Heart left ventricle (tissue), 13 donors: ENCODE data around the gene RNF167.

Experiments
- CTCF ChIP-seq, 12 donors: fragments of 200-600 bp; sonication (generic) in 4 of 12; IDR thresholded peaks; one replicate each; pipeline versions ENCODE4 v1.5.0 to v1.8.0; 2018 to 2022; ENCODE audit warnings: antibody characterized with exemption in 12 of 12, mild to moderate bottlenecking in 5 of 12
- POLR2A ChIP-seq, 2 donors: fragments of 450-650 bp; IDR thresholded peaks; one replicate each; pipeline ENCODE4 v1.6.1; 2017; ENCODE audit warnings: antibody characterized with exemption in 2 of 2, mild to moderate bottlenecking in 2 of 2, moderate library complexity in 2 of 2
- donor health status: ischemic (EF 13 %, LVEDD 7.1; RV severe dilation, severe dysfunction).
- donor health status: DM: no; HTN: yes; CAD: no.
- donor health status: DM: no; HTN: no; CAD: no.
- donor health status: ischemic (EF 25% LVEDD 6.9; RV normal size, moderate dysfunction).
- donor health status: ischemic (EF 25% LVEDD 5.7; RV mildly dilated, moderate dysfunction).
- donor health status: ischemic (EF 35%, LVEDD 5.7; RV mildly dilated, moderate dysfunction).
- donor health status: nonischemic (EF 11% LVEDD 7.7; RV severe dilation, severe dysfunction).
- donor health status: DM: yes; HTN: yes; CAD: no.
- donor health status: PGD.
- donor health status: ischemic (EF 29% LVEDD 5.4; RV normal size, mild dysfunction).
- donor health status: nonischemic (EF 23%, LVEDD 6.1; RV moderate dilation, normal function).

- TF ChIP-seq CTCF (IDR thresholded peaks at IDR 0.05) (no peak), POLR2A (IDR thresholded peaks at IDR 0.05) (no peak)
Observed at GRCh38 chr17:4901108-4901647, 38.9 kb upstream of the RNF167 start.
